GM12864 (cell line): ENCODE data around the gene KCNQ5.

Experiments used
- DNase-seq: peaks from one replicate; pipeline ENCODE4 v3.0.0-alpha.2; 2011; ENCODE audit warnings: low read depth
- H3K4me3 ChIP-seq: 2 replicates; pipeline ENCODE4 v1.5.1; 2011; ENCODE audit warnings: mild to moderate bottlenecking, low read depth, low read length, control low read depth
- CTCF ChIP-seq: IDR thresholded peaks from 2 replicates; pipeline ENCODE4 v1.5.1; 2011; ENCODE audit warnings: low read depth, mild to moderate bottlenecking, moderate library complexity, low read length, control low read depth, inconsistent platforms; ENCODE audit errors: missing control alignments

Gene KCNQ5

GRCh38 chr6:72624557-72625160 lies 2.8 kb downstream of the KCNQ5 start:
- no peak overlapping the region for H3K4me3 ChIP-seq
- no peak for DNase-seq
- peak; percentile 65 for TF ChIP-seq CTCF

- no peak for DNase-seq
Measured at GRCh38 chr6:72626126-72626525, 4.3 kb downstream of the KCNQ5 start.

GRCh38 chr6:72627539-72627938 lies 5.7 kb downstream of the KCNQ5 start:
- TF ChIP-seq CTCF = no peak
- no peak for DNase-seq
- H3K4me3 ChIP-seq = no peak overlapping the region

More at GRCh38 chr6:72626126-72626525, 4.3 kb downstream of the KCNQ5 start:
- no peak for TF ChIP-seq CTCF
- H3K4me3 ChIP-seq = no peak overlapping the region

GRCh38 chr6:72631480-72631879 lies 9.6 kb downstream of the KCNQ5 start:
- no peak for TF ChIP-seq CTCF
- no peak for DNase-seq
- no peak overlapping the region for H3K4me3 ChIP-seq

- no peak overlapping the region for H3K4me3 ChIP-seq
- no peak for TF ChIP-seq CTCF
- no peak for DNase-seq
Measured at GRCh38 chr6:72635636-72636035, 13.8 kb downstream of the KCNQ5 start.

- H3K4me3 ChIP-seq = no peak overlapping the region
- no peak for DNase-seq
- TF ChIP-seq CTCF = no peak
Measured at GRCh38 chr6:72636215-72636614, 14.4 kb downstream of the KCNQ5 start.

- no peak for DNase-seq
- no peak for TF ChIP-seq CTCF
Measured at GRCh38 chr6:72636786-72637185, 14.9 kb downstream of the KCNQ5 start.

More at GRCh38 chr6:72636786-72637185, 14.9 kb downstream of the KCNQ5 start:
- no peak overlapping the region for H3K4me3 ChIP-seq
